GM12873 (cell line): ENCODE results near the gene AP3M1.

ENCODE experiments used
- CTCF ChIP-seq: IDR thresholded peaks from 2 replicates; pipeline ENCODE4 v1.5.1; 2012; ENCODE audit warnings: low read depth, mild to moderate bottlenecking, moderate library complexity, low read length, control low read depth; ENCODE audit not compliant: insufficient read depth; ENCODE audit errors: missing control alignments

The AP3M1 gene

GRCh38 chr10:74150204-74150989, at the start of gene AP3M1:
TSS of gene AP3M1 (minus strand) at chr10:74150828. CDS start at chr10:74138379, 12,449 bp downstream.
- TF ChIP-seq CTCF: no peak

GRCh38 chr10:74199315-74199714, 48.7 kb upstream of the AP3M1 start:
- TF ChIP-seq CTCF: no peak

- TF ChIP-seq CTCF: no peak
These were observed 44.4 kb upstream of the AP3M1 start for GRCh38 chr10:74194999-74195398.

GRCh38 chr10:74194545-74194944, 43.9 kb upstream of the AP3M1 start:
- TF ChIP-seq CTCF: no peak

- no peak for TF ChIP-seq CTCF
These were observed 39.9 kb upstream of the AP3M1 start for GRCh38 chr10:74190494-74190893.

- no peak for TF ChIP-seq CTCF
These were observed 39.4 kb upstream of the AP3M1 start for GRCh38 chr10:74189999-74190421.

GRCh38 chr10:74187237-74187636, 36.6 kb upstream of the AP3M1 start:
- no peak for TF ChIP-seq CTCF
